Kasumi-1 (cell line): ENCODE data around the gene GAS2.

ENCODE experiments used
- DNase-seq, 2 experiments: peaks; one replicate each; lab custom pipeline; 2025; lab: John Stamatoyannopoulos, UW

GAS2 gene

GRCh38 chr11:22674470-22675439 is 8.3 kb downstream of the GAS2 start:
- DNase-seq = no peak

- no peak for DNase-seq
Observed at GRCh38 chr11:22677153-22677903, 10.9 kb downstream of the GAS2 start.

GRCh38 chr11:22680628-22681027 is 14.2 kb downstream of the GAS2 start:
- DNase-seq = no peak

GRCh38 chr11:22681281-22681812 is 14.9 kb downstream of the GAS2 start:
- no peak for DNase-seq

- DNase-seq = no peak
Observed at GRCh38 chr11:22684082-22684481, 17.7 kb downstream of the GAS2 start.

- no peak for DNase-seq
Observed at GRCh38 chr11:22685111-22685510, 18.7 kb downstream of the GAS2 start.

- no peak for DNase-seq
Observed at GRCh38 chr11:22688914-22689313, 22.5 kb downstream of the GAS2 start.

- no peak for DNase-seq
Observed at GRCh38 chr11:22690257-22690656, 23.8 kb downstream of the GAS2 start.

- DNase-seq = no peak
Observed at GRCh38 chr11:22690871-22691270, 24.5 kb downstream of the GAS2 start.

GRCh38 chr11:22699388-22699787 is 33.0 kb downstream of the GAS2 start:
- no peak for DNase-seq

- DNase-seq = no peak
Observed at GRCh38 chr11:22702031-22702430, 35.6 kb downstream of the GAS2 start.

GRCh38 chr11:22703040-22703439 is 36.6 kb downstream of the GAS2 start:
- DNase-seq = no peak

- no peak for DNase-seq
Observed at GRCh38 chr11:22703591-22703990, 37.2 kb downstream of the GAS2 start.

- DNase-seq = no peak
Observed at GRCh38 chr11:22707119-22707899, 40.9 kb downstream of the GAS2 start.

- DNase-seq = no peak
Observed at GRCh38 chr11:22711071-22711770, 44.8 kb downstream of the GAS2 start.

- DNase-seq = no peak
Observed at GRCh38 chr11:22711880-22712279, 45.5 kb downstream of the GAS2 start.

GRCh38 chr11:22713336-22713735 is 46.9 kb downstream of the GAS2 start:
- no peak for DNase-seq

- DNase-seq = no peak
Observed at GRCh38 chr11:22715971-22716370, 49.6 kb downstream of the GAS2 start.

- no peak for DNase-seq
Observed at GRCh38 chr11:22720457-22720856, 54.0 kb downstream of the GAS2 start.

GRCh38 chr11:22723274-22723673 is 56.9 kb downstream of the GAS2 start:
- no peak for DNase-seq

- DNase-seq = no peak
Observed at GRCh38 chr11:22725079-22725478, 58.7 kb downstream of the GAS2 start.
